ENCODE results near the gene TSPAN1. TPM values are rescaled to one million over a fixed set of nuclear protein-coding genes. Genes with fewer than 3 reads are reported as not detected.
A peak's percentile ranks its signal among the peaks of the same experiment; 100 is the strongest.

The TSPAN1 gene
- total and polyA plus RNA-seq, 10 of the 15 experiments (the other 5 are each of a cell fraction or from before 2014, with no cell fraction given), result 0.08 to 0.29 (median 0.23) TPM; not detected in 5

- CTCF ChIA-PET, result interaction anchor here (0.7 to 17.5 kb wide), 7 partner anchors 8 to 138 kb away, joined by 3 to 293 read pairs (median 4); no protein-coding TSS in a partner anchor
- BruUV-seq (replicated peaks), result no TSS peak
- no peaks in the 10 kb centered on the region for H4K20me1 ChIP-seq (ENCODE audit: control insufficient read depth, insufficient read depth)
- in situ Hi-C loops (cut with MboI), result loop anchor here (5.0 kb wide), 2 partner anchors 52 to 138 kb away; no protein-coding TSS in a partner anchor
- intact Hi-C loops (cut with micrococcal nuclease; ENCODE audit: unreplicated experiment), result no loop called here
- no peaks in the 10 kb centered on the region; a peak in 1 of 4 replicates for H3K27me3 ChIP-seq (replicated peaks in 1 of 2; ENCODE audit: control insufficient read depth in 2 of 2, insufficient read depth in 2 of 2, low read length in 1 of 2)
- H3K9ac ChIP-seq (ENCODE audit: control insufficient read depth, insufficient read depth, low read length), result no peak overlapping the region
- FAIRE-seq, result no peak
- TF ChIP-seq RAD51 (IDR thresholded peaks at IDR 0.05) (peak; percentile 42), IKZF1 (conservative IDR thresholded peaks at IDR 0.05) (peak; percentile 73), IKZF2 (IDR thresholded peaks at IDR 0.05) (peak; percentile 48 to 66; a peak in 2 of 4 replicates), NFIC (IDR thresholded peaks at IDR 0.05; ENCODE audit: low read depth, low read length) (no peak), DPF2 (IDR thresholded peaks at IDR 0.05) (peak; percentile 51; the same call in 1 of the 2 replicates)
- no peaks in the 10 kb centered on the region for H3K9me3 ChIP-seq (replicated peaks; ENCODE audit: control insufficient read depth, insufficient read depth, low read length)
- SMC1A ChIA-PET (ENCODE audit: uncharacterized antibody, unreplicated experiment), result interaction anchor here (1.0 to 8.0 kb wide), 9 partner anchors 11 to 138 kb away, joined by 3 to 50 read pairs (median 5); no protein-coding TSS in a partner anchor
- no peak for DNase-seq (ENCODE audit: low read depth, low spot score)
- no peak overlapping the region for H2AFZ ChIP-seq (ENCODE audit: control insufficient read depth, low read depth, low read length)
- no peak overlapping the region for H3K4me3 ChIP-seq
- H3K4me2 ChIP-seq (ENCODE audit: control insufficient read depth, insufficient read depth), result no peak overlapping the region
- no peaks in the 10 kb centered on the region for H3K36me3 ChIP-seq (ENCODE audit: control insufficient read depth in 2 of 2, insufficient read depth in 2 of 2, low read length in 1 of 2)
- no peaks in the 10 kb centered on the region for H3K79me2 ChIP-seq (ENCODE audit: control insufficient read depth, insufficient read depth, low read length)
- peaks cover 6% of the 10 kb centered on the region for H3K4me1 ChIP-seq (ENCODE audit: control insufficient read depth, insufficient read depth, low read length)
- no peak overlapping the region for H3K27ac ChIP-seq (ENCODE audit: control insufficient read depth, insufficient read depth)
- RAD21 ChIA-PET (ENCODE audit: unreplicated experiment), result interaction anchor here (1.1 to 2.0 kb wide), 5 partner anchors 8 to 139 kb away, joined by 3 to 9 read pairs (median 5); no protein-coding TSS in a partner anchor
- POLR2A ChIA-PET, result interaction anchor here (0.8 to 1.8 kb wide), 3 partner anchors 10 to 41 kb away, joined by 3 to 7 read pairs (median 5); partner anchors contain the start of gene LURAP1
- WGBS (ENCODE audit: insufficient coverage, insufficient replicate concordance, low lambda C conversion rate, missing lambda C conversion rate), result 37% methylated on average over 3 of the region's 3 CpGs
- ATAC-seq, result 0 out of 3 replicates have a peak, but pooled peaks have one; percentile 9
Measured at GRCh38 chr1:46175243-46175642, 356 bp downstream of the TSPAN1 start.

GRCh38 chr1:46176211-46176865 lies 1.5 kb downstream of the TSPAN1 start, which contains the start of gene P3R3URF:
Gene P3R3URF, minus strand, starts transcription at chr1:46176488. Its CDS starts 17 bp downstream, at chr1:46176471.
- Histone ChIP-seq H3K27ac (ENCODE audit: control insufficient read depth, insufficient read depth) (no peak within 1 kb of the TSS), H3K9ac (ENCODE audit: control insufficient read depth, insufficient read depth, low read length) (no peak within 1 kb of the TSS), H3K4me3 (no peak within 1 kb of the TSS), H3K79me2 (ENCODE audit: control insufficient read depth, insufficient read depth, low read length) (no peaks in the 10 kb centered on the region), H4K20me1 (ENCODE audit: control insufficient read depth, insufficient read depth) (no peaks in the 10 kb centered on the region), H3K27me3 (replicated peaks in 1 of 2; ENCODE audit: control insufficient read depth in 2 of 2, insufficient read depth in 2 of 2, low read length in 1 of 2) (no peaks in the 10 kb centered on the region; a peak in 1 of 4 replicates), H3K4me2 (ENCODE audit: control insufficient read depth, insufficient read depth) (no peak within 1 kb of the TSS), H3K9me3 (replicated peaks; ENCODE audit: control insufficient read depth, insufficient read depth, low read length) (no peaks in the 10 kb centered on the region), H3K36me3 (ENCODE audit: control insufficient read depth in 2 of 2, insufficient read depth in 2 of 2, low read length in 1 of 2) (no peaks in the 10 kb centered on the region), H2AFZ (ENCODE audit: control insufficient read depth, low read depth, low read length) (no peak within 1 kb of the TSS), H3K4me1 (ENCODE audit: control insufficient read depth, insufficient read depth, low read length) (peaks cover 6% of the 10 kb centered on the region)
- no peak for FAIRE-seq
- intact Hi-C loops (cut with micrococcal nuclease; ENCODE audit: unreplicated experiment), result no loop called here
- SMC1A ChIA-PET (ENCODE audit: uncharacterized antibody, unreplicated experiment), result interaction anchor here (0.9 to 8.0 kb wide), 5 partner anchors 19 to 139 kb away, joined by 3 to 50 read pairs (median 5); no protein-coding TSS in a partner anchor
- whole genome bisulfite sequencing (ENCODE audit: insufficient coverage, insufficient replicate concordance, low lambda C conversion rate, missing lambda C conversion rate), result 69% methylated on average over 13 of the region's 13 CpGs
- RAD21 ChIA-PET (ENCODE audit: unreplicated experiment), result interaction anchor here (0.6 to 2.0 kb wide), 6 partner anchors 13 to 140 kb away, joined by 3 to 9 read pairs (median 3); no protein-coding TSS in a partner anchor
- CTCF ChIA-PET, result interaction anchor here (0.8 to 17.5 kb wide), 3 partner anchors 17 to 139 kb away, joined by 4 to 293 read pairs (median 4); no protein-coding TSS in a partner anchor
- BruUV-seq (replicated peaks), result no TSS peak
- in situ Hi-C loops (cut with MboI), result loop anchor here (5.0 kb wide), 2 partner anchors 51 to 139 kb away; no protein-coding TSS in a partner anchor
- no peak for ATAC-seq
- POLR2A ChIA-PET, result interaction anchor here (0.6 to 1.8 kb wide), 3 partner anchors 42 to 872 kb away, joined by 3 to 7 read pairs (median 4); no protein-coding TSS in a partner anchor
- no peak for DNase-seq (ENCODE audit: low read depth, low spot score)
- TF ChIP-seq ZZZ3 (IDR thresholded peaks at IDR 0.05; ENCODE audit: control insufficient read depth, insufficient read length, low read depth), result no peak
- TF ChIP-seq, protein P1, sequence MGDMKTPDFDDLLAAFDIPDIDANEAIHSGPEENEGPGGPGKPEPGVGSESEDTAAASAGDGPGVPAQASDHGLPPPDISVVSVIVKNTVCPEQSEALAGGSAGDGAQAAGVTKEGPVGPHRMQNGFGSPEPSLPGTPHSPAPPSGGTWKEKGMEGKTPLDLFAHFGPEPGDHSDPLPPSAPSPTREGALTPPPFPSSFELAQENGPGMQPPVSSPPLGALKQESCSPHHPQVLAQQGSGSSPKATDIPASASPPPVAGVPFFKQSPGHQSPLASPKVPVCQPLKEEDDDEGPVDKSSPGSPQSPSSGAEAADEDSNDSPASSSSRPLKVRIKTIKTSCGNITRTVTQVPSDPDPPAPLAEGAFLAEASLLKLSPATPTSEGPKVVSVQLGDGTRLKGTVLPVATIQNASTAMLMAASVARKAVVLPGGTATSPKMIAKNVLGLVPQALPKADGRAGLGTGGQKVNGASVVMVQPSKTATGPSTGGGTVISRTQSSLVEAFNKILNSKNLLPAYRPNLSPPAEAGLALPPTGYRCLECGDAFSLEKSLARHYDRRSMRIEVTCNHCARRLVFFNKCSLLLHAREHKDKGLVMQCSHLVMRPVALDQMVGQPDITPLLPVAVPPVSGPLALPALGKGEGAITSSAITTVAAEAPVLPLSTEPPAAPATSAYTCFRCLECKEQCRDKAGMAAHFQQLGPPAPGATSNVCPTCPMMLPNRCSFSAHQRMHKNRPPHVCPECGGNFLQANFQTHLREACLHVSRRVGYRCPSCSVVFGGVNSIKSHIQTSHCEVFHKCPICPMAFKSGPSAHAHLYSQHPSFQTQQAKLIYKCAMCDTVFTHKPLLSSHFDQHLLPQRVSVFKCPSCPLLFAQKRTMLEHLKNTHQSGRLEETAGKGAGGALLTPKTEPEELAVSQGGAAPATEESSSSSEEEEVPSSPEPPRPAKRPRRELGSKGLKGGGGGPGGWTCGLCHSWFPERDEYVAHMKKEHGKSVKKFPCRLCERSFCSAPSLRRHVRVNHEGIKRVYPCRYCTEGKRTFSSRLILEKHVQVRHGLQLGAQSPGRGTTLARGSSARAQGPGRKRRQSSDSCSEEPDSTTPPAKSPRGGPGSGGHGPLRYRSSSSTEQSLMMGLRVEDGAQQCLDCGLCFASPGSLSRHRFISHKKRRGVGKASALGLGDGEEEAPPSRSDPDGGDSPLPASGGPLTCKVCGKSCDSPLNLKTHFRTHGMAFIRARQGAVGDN (IDR thresholded peaks at IDR 0.05), result no peak
